Measurements from ENCODE around the gene SERINC5. TPM values are rescaled to one million over a fixed set of nuclear protein-coding genes. Genes with fewer than 3 reads are reported as not detected.
A peak's percentile ranks its signal among the peaks of the same experiment; 100 is the strongest.
"Not testable (repeated sequence)": the region's sequence is repeated elsewhere in the genome, so short reads cannot be mapped to it uniquely, and the experiment has no call there.

Gene SERINC5
- total RNA-seq, 1 donor from 2014 or later, result 87.2 TPM

DNA sequence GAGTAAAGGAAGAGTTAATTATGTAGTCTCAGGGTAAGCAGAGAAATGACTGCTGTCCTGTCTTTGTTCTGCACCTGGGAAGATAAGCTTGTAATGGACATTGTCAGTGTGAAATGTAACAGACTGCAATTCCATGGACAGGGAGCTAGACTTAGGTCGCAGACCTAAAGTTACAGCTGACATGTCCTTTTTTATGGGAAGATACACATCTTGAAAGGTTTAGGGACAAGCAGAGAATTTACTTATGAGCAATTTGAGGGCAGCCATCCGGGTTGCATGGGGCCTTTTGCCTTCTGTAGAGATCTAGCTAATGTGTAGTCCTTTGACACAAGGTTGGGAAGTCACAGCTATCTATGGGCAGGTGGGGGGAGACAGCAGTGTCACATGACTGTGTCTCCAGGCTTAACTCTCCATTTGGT is 85.7 kb downstream of the SERINC5 start:
- DNase-seq (ENCODE audit: low spot score), result no peak

DNA sequence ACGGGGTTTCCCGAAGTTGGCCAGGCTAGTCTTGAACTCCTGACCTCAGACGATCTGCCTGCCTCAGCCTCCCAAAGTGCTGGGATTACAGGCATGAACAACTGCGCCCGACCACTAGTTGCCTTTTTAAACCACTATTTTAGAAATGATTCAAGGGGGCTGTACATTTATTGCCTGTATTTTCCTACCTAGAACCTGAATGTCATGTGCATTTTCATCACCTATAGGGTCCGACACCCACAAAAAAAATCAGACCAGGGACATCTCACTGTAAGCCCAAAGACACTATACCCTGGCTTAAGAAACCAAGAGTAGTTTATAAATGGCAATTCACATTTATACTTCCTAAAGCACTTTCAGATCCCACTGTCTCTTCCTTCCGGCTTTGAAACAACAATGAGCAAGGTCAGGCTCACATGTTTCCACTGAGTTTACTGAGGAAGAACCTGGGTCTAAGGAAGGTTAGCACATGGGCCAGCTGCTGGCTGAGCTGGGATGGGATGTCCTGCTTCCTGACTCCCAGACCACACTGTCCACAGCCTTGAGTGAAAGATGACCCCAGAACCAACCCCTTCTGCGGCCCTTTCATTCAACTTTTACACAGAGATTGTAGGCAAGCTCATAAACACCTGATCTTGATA is 87.3 kb downstream of the SERINC5 start:
- DNase-seq (ENCODE audit: low spot score), result no peak

DNA sequence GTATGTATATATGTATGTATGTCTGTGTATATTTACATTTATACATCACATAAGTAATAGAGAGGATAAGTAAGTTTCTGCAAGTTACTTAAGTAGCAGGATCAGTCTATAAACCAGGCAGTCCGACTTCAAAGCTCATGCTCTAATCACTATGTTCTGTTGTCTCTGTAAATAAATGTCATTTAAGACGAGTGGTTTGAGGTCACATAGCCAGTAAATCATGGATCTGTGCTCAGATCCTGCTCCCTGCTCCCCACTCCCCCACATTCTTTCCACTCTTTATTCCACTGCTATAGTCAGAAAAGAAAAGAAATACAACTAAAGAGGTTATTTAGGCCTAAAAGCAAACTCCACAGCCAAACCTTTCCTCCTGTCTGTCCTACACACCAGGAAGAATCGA is 90.4 kb downstream of the SERINC5 start:
- no peak for DNase-seq (ENCODE audit: low spot score)

DNA sequence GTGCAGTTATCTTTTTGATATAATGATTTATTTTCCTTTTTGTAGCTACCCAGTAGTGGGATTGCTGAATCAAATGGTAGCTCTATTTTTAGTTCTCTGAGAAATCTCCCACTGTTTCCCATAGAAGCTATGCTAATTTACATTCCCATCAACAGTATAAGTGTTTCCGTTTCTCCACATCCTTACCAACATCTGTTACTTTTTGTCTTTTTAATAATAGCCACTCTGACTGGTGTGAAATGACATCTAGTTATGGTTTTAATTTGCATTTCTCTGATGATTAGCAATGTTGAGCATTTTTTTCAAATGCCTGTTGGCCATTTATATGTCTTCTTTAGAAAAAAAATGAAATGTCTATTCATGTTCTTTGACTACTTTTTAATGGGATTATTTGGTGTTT is 94.7 kb downstream of the SERINC5 start:
- no peak for DNase-seq (ENCODE audit: low spot score)

DNA sequence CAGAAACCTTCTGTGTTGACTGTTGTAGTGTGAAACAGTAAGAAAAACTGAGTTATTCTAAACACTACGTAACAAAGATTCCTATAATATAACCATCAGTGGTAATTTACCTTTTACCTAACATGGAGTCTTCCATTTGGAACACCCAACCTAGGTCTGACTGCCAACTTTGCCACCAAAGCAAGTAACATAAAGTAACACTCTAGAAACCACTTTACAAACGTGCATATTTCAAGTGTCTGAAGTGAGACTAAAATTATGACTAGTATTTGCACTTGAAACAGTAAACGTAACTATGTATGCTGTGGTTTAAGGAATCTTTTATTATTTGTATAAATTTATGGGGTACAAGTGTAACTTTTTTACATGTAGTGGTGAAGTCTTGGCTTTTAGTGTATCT is 95.6 kb downstream of the SERINC5 start:
- DNase-seq (ENCODE audit: low spot score), result no peak

DNA sequence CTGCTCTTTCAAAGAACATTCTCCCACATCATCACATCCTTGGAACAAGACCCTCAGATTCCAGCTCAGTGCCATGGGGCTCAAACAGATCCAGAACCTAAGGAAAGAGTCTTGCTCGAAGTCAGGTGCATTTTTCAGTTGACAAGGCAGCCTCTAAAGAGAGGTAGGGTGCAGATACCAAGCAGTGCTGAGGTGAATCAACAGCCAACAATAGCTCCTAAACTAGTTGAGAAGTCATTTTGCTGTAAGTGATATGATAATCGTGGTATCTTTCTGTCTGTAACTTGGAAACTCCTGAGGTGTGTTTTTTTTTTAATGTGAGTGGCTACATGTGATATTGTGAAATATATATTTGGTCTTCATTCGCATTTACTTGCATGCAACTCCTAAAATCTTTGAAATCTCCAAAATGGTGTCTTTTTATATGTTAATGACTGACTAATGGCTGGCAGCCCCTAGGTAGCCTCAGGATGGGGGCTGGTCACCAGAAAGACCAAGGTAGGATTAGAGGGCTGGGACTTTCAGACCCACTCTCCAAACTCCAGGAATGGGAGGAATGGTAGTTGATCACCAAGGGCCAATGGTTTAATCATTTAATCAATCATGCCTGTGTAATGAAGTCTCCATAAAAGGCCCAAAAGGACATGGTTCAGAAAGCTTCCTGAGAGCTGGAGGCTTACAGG is 96.6 kb downstream of the SERINC5 start:
- no peak for DNase-seq (ENCODE audit: low spot score)

DNA sequence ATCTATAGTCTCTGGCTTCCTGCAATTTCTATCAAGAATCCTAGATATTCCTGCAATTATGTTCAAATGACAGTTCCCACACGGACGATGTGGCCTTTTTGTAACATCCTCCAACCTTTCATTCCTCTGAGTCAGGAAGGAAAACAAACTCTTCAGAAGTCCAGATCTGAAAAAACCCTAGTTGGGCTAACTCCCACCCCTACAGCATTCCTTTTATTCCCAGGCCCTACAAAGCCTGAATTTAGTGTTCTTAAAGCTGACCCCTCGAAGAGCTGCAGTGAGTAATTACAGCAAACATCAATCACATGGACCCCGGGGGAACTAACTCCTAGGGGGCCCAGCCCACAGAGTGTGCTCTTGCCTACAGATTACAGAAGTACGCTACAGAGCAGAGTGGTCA is 99.7 kb downstream of the SERINC5 start:
- DNase-seq (ENCODE audit: low spot score), result no peak

DNA sequence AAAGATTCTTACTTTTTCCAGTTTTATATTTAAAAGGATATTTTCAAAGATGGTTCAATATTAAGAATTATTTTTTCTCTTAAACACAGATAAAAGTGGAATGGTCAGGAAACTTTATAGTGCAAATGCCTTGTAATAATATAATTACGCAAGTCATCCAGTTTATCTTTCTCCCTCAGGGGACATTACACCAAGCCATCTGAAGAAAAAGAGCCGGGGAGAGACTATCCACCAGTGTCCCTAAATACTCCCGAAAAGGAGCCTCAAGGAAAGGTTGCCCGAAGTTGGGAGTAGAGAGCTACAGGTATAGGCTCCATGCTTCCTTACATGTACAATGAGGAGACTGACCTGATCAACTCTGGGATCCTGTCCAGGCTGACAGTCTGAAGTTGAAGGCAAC is 101.1 kb downstream of the SERINC5 start:
- no peak for DNase-seq (ENCODE audit: low spot score)

DNA sequence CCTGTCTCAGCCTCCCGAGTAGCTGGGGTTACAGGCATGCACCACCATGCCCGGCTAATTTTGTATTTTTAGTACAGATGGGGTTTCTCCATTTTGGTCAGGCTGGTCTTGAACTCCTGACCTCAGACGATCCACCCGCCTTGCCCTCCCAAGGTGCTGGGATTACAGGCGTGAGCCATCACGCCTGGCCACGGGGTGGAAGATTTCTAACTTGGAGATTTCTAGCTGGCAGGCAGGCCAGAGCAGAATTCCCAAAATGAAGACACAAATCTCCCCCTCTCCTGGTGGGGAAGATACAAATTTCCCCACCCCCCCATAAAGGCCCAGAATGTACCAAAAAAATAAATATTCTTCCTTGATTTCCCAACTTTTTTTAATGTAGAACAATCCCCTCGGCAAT is 101.6 kb downstream of the SERINC5 start:
- DNase-seq (ENCODE audit: low spot score), result not testable (repeated sequence)

DNA sequence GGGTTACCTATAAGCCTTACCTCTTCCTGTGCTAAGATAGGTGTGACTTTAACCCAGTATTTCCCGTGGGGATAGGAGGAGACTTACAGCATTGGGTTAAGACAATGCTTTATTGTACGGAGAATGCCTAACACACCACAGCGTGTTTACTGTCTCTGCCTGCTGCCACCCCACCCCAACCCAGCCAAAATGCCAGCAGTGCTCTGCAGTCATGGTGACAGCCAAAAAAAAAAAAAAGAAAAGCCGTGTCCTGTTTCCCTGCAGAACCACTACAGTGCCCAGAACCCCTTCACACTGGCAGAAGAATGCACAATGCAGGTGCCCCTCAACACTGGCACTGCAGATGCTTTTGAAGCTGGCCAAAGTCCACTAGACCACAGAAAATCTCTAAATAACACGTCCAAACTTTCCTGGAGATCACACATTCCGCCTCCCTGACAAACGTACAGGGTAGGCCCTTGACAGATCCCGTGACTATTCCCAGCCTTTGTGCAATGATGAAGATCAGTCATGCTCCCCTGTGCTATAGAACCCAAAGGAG is 102.2 kb downstream of the SERINC5 start:
- peak; percentile 38 for DNase-seq (ENCODE audit: low spot score)

DNA sequence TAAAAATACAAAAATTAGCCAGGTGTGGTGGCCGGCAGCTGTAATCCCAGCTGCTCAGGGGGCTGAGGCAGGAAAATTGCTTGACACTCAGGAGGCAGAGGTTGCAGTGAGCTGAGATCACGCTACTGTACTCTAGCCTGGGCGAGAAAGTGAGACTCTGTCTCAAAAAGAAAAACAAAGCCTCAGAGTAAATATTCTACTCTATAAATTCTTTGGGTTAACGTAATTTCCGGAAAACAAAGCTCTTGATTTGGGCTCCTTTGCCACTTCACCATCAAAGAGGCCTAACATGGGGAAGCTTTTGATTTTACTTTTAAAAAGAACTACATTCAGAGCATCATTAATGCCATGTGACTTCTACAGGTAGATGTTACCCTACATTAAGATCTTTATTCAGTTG is 103.1 kb downstream of the SERINC5 start:
- no peak for DNase-seq (ENCODE audit: low spot score)

DNA sequence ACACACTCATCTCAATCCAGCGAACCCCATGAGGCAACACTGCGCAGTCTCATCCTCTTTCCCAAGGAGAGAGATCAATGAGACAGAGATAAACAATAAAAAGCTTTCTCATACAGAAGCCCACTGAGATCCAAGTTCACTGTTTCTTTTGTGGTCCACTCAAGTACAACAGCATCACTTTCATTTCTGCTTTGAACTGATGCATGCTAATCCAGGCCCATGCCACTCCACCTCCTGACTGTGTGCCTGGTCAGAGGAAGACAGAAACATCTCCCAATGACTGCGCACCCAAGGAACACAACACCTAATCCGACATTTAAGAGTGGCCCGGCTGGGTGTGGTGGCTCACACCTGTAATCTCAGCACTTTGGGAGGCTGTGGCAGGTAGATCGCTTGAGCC is 104.0 kb downstream of the SERINC5 start:
- DNase-seq (ENCODE audit: low spot score), result no peak

DNA sequence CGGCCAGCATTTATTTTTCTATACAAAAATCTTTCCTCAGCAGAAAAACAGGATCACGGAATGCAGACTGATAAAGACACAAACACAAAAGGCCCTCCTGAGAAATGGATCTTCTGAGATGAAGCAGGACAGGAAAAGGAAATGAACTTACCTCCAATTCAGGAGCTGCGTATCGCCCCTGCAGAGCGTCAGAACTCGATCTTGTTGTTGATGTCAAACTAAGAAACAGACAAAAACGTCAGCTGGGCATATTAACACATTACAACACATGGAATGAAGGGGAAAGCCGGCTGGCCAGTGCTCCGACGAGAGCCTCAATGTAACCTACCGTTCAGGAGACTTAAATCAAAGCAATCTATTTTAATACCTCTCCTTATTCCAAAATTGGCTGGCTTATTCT is 105.1 kb downstream of the SERINC5 start:
- DNase-seq (ENCODE audit: low spot score), result no peak

DNA sequence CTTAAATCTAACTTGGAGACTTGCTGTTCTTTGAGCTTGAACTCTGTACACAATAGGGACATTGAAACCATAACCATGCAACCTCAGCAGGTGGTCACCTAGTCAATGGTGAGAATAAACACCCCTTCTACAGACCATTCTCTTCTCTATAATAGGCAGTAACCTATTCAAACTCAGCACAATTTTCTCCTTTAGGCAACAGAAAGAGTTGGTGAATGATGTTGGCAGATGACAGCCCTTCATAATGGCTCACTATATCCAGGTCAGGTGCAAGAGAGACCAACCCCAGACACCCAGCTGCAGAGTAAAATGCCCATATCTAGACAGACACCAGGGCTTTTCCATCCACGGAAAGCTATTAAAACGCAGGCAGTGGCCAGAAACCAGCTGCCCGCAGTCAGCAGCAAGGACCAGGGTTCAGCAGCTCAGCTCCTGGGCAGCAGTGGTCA is 106.7 kb downstream of the SERINC5 start:
- DNase-seq (ENCODE audit: low spot score), result no peak

DNA sequence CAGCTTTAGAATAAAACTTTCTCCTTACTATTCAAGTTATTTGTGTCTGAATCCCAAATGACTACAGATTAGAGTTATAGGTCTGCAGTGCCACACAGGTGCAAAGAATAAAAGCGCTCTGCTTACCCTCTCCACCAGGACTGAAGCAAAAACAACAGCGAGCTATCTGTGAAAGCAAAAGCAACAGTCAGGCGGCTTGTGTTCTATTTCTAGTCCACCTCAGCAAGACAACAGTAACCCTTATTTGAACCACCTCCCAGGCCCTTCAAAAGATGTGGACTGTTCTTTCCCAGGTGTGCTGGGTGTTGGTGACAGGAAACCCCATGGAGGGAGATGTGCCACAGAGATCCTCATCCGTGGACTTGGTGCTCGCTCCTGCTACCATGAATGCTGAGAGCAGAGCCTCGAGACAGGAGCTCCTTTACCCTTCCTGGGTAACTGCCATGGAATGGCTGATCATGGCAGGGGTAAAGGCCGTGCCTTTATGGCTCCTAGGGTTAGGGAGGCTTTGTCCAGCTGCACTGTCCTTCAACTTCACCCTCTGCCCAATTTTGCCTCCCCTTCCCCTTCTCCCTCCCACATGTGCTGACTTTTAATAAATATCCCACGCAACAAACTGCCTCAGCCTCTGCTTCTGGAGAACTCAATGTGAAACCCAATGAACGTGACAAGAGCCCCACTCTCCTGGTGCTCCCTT is 108.6 kb downstream of the SERINC5 start:
- no peak for DNase-seq (ENCODE audit: low spot score)

DNA sequence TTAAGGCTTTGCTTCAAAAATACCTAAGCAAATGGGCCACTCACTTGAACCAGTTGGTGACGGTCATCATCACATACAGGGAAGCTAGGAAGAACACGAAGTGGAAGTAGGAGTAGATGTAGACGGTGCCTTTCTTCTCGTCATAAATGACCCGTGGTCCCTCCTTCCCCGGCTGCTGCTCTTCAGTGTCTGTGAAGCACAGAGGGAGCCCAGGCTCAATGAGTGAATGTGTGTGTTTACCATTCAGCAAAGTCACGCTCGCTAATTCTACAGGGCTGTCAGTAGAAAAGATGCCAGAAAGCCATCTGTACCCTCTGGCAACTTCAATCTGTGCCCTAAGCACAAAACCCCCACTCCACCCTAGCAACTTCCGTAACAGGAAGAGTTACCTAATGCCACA is 109.8 kb downstream of the SERINC5 start:
- DNase-seq (ENCODE audit: low spot score), result no peak

DNA sequence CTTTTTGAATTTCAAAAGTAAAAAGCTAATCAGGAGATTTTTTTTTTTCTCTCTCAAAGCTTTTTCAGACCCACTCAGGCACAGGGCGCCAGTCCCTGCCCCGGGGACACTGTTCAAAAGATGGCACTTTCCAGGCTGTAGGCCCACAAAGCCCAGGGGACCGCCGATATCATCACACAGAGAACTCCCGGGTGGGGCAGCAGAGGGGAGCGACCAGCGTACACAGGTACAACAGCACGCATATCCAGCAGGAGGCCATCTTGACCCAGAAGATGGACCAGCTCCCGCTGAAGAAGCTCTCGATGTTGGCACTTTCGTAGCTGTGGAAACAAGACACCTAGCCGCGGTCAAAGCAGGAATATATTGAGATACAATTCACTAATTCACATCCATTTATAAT is 112.4 kb downstream of the SERINC5 start:
- no peak for DNase-seq (ENCODE audit: low spot score)

DNA sequence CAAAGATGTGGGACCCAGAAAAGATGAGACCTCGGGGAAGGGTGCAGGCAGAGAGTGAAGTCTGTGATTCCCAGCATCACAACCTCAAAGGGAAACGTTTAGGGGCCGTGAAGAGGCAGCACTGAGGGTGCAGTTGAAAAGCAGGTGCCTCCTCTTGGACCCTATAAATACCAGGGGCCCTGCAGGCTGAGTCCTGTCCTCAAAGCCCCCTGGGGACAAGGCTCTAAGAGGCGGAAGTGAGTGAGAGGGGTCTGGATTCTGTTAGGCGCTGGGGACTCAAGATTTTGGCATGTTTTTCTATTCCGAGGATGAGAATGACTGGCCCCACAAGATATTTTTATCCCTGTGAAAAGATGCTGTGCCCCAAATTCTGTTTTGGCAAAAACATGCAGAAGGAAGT is 112.9 kb downstream of the SERINC5 start:
- DNase-seq (ENCODE audit: low spot score), result no peak

DNA sequence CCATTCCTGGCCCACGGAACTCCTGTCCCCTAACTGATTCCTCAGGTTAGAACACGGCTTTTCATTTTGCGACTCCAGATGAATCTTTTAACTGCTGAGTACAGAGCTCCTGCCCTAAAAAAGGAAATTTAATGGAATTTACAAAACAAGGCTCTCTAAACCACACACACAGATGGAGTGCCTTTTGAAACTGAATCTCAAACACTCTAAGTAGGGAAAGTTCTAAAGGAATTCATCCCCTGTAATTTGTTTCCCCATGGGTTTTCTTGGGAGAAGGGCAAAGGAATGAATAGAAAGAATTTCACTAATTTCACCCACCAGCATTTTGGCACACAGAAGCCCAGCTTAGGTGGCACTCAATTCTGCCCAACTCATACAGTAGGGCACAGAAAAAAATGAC is 114.2 kb downstream of the SERINC5 start:
- DNase-seq (ENCODE audit: low spot score), result no peak

DNA sequence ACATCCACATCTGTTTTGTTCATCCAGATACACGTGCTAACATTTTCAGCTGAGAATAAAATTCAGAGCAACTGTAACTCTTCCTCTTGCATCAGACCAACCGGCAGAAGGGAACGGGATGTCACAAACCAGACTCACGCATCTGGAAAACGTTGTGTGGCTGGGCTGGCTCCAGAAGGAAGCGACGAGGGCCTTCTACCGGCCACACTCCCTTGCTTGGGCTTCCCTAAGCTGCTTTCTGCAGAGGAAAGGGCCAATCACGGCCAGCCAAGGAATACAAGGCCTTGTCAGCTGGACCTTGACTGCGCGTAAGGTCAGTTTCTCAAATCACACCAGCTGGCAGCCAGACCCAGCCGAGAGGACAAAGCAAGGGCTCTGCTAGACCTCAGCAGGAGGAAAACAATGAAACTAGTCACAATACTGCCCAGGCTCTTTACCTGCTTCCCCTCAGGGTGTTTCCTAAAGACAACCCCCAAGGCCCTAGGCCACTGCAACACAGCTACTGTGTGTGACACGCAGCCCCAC is 114.6 kb downstream of the SERINC5 start:
- DNase-seq (ENCODE audit: low spot score), result peak; percentile 84

DNA sequence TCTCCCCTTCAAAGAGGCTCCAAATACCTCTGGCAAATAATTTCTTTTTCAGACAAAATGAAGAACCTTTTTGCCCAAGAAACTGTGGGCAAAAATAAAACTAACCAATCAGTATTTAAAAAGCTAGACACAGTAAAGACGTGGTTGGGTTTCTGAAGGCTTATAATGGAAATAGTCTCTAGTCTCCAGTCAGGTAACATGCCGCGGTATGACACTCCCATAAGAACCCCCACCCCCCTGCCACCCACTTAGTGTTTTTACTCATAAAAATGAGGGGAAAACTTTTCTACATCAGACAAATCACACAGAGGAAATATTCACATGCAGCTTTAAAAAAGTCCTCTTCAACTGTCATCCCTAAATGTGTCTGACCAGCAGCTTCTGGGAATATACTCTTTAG is 115.4 kb downstream of the SERINC5 start:
- DNase-seq (ENCODE audit: low spot score), result no peak

DNA sequence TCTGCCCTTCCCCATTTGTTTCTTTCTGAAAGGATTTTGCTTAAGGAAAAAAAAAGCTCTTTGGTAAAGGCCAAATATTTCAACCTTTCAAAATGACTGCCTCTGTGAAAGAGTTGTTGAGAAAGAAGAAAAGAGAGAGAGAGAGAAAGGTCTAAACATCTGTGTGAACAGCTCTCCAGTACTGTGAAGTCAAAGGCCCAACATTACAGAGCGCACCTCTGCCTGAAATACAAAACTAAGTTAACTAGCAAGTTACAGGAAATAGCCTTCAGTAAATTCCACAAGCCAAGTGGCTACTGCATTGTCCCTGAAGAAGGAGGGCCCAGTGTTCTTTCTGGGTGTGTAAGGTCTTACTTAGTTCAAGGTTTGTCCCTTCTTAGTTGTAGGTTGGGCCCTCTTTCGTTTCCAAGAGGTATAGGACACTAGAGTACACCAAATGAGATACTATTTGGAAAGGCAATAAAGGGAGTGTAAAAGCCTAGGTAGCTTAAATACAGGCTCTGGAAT is 116.3 kb downstream of the SERINC5 start:
- DNase-seq (ENCODE audit: low spot score), result peak; percentile 33
